Large intestine (tissue), 3 donors: Measurements from ENCODE around the gene KRT82. TPM values are rescaled to one million over a fixed set of nuclear protein-coding genes. Genes with fewer than 3 reads are reported as not detected.

Source experiments
- DNase-seq, 2 donors: peaks; one replicate each; pipeline versions ENCODE4 v3.0.0 to v3.0.0-alpha.2; 2013
- H3K27ac ChIP-seq: one replicate; pipeline ENCODE4 v1.5.1; 2013; ENCODE audit warnings: low read length
- H3K27me3 ChIP-seq: 2 replicates; pipeline ENCODE4 v1.6.1; 2013; ENCODE audit warnings: low read length; ENCODE audit not compliant: control insufficient read depth, insufficient read depth
- H3K36me3 ChIP-seq: 2 replicates; pipeline ENCODE4 v1.6.1; 2013; ENCODE audit warnings: low read length; ENCODE audit not compliant: control insufficient read depth, insufficient read depth
- H3K4me1 ChIP-seq: one replicate; pipeline ENCODE4 v1.6.1; 2013; ENCODE audit warnings: low read length; ENCODE audit not compliant: control insufficient read depth, insufficient read depth
- H3K4me3 ChIP-seq: one replicate; pipeline ENCODE4 v1.5.1; 2013; ENCODE audit warnings: low read length
- H3K9me3 ChIP-seq: one replicate; pipeline ENCODE4 v1.6.1; 2013; ENCODE audit warnings: mild to moderate bottlenecking, low read depth, low read length, moderate library complexity; ENCODE audit not compliant: control insufficient read depth
- WGBS: methylation state at CpG from one replicate; pipeline ENCODE4 v1.1.5; 2013; ENCODE audit warnings: low lambda C conversion rate; ENCODE audit not compliant: insufficient coverage; 5-methylcytosine and 5-hydroxymethylcytosine counted together
- polyA plus RNA-seq: library from polyadenylated mRNA; unstranded; fragments of 120-200 nt; gene quantifications from one replicate; pipeline ENCODE4 v1.2.1, GENCODE V29; 2013

Gene KRT82
- polyA plus RNA-seq, 1 donor, result not detected

- no peak overlapping the region for H3K27ac ChIP-seq
- H3K9me3 ChIP-seq, result no peaks in the 10 kb centered on the region
- no CpG with 5 or more reads among the region's 8 CpGs for WGBS
- H3K4me3 ChIP-seq, result no peak overlapping the region
- H3K36me3 ChIP-seq, result no peaks in the 10 kb centered on the region
- H3K4me1 ChIP-seq, result no peaks in the 10 kb centered on the region
- H3K27me3 ChIP-seq, result peaks cover 2% of the 10 kb centered on the region
- DNase-seq, result no peak
Observed at GRCh38 chr12:52396656-52397055, 9.5 kb downstream of the KRT82 start.

GRCh38 chr12:52395761-52396434, 10.2 kb downstream of the KRT82 start:
- DNase-seq, result no peak
- WGBS, result no CpG with 5 or more reads among the region's 20 CpGs
- no peaks in the 10 kb centered on the region for H3K36me3 ChIP-seq

GRCh38 chr12:52394836-52395405, 11.2 kb downstream of the KRT82 start:
- Histone ChIP-seq H3K27ac (no peak overlapping the region), H3K9me3 (no peaks in the 10 kb centered on the region), H3K36me3 (no peaks in the 10 kb centered on the region), H3K4me1 (no peaks in the 10 kb centered on the region), H3K4me3 (no peak overlapping the region), H3K27me3 (peaks cover 2% of the 10 kb centered on the region)
- no CpG with 5 or more reads among the region's 13 CpGs for WGBS
- no peak for DNase-seq

More at GRCh38 chr12:52395761-52396434, 10.2 kb downstream of the KRT82 start:
- H3K4me3 ChIP-seq, result no peak overlapping the region
- no peaks in the 10 kb centered on the region for H3K9me3 ChIP-seq
- peaks cover 2% of the 10 kb centered on the region for H3K27me3 ChIP-seq
- no peak overlapping the region for H3K27ac ChIP-seq
- no peaks in the 10 kb centered on the region for H3K4me1 ChIP-seq

GRCh38 chr12:52392465-52393007, 13.6 kb downstream of the KRT82 start:
- no CpG with 5 or more reads among the region's 7 CpGs for WGBS
- Histone ChIP-seq H3K4me3 (no peak overlapping the region), H3K9me3 (no peaks in the 10 kb centered on the region), H3K27ac (no peak overlapping the region), H3K27me3 (peaks cover 19% of the 10 kb centered on the region), H3K4me1 (no peaks in the 10 kb centered on the region), H3K36me3 (no peaks in the 10 kb centered on the region)
- DNase-seq, result no peak

GRCh38 chr12:52391618-52392002, 14.5 kb downstream of the KRT82 start:
- Histone ChIP-seq H3K27me3 (peaks cover 17% of the 10 kb centered on the region), H3K9me3 (no peaks in the 10 kb centered on the region), H3K4me1 (no peaks in the 10 kb centered on the region), H3K27ac (no peak overlapping the region), H3K36me3 (no peaks in the 10 kb centered on the region), H3K4me3 (no peak overlapping the region)
- DNase-seq, result peak in 1 of 2 donors; percentile 13
- WGBS, result no CpG with 5 or more reads among the region's 4 CpGs

GRCh38 chr12:52390739-52391617, 15.2 kb downstream of the KRT82 start:
- peak in 1 of 2 donors; percentile 15 for DNase-seq
- no peak overlapping the region for H3K27ac ChIP-seq
- peaks cover 17% of the 10 kb centered on the region for H3K27me3 ChIP-seq
- no peaks in the 10 kb centered on the region for H3K36me3 ChIP-seq
- H3K4me1 ChIP-seq, result no peaks in the 10 kb centered on the region
- no peaks in the 10 kb centered on the region for H3K9me3 ChIP-seq
- no peak overlapping the region for H3K4me3 ChIP-seq
- no CpG with 5 or more reads among the region's 11 CpGs for WGBS

- WGBS, result no CpG with 5 or more reads among the region's 9 CpGs
- DNase-seq, result no peak
Observed at GRCh38 chr12:52389313-52390207, 16.6 kb downstream of the KRT82 start.

GRCh38 chr12:52387859-52388258, 18.3 kb downstream of the KRT82 start:
- no peak for DNase-seq
- Histone ChIP-seq H3K27me3 (peaks cover 21% of the 10 kb centered on the region), H3K27ac (no peak overlapping the region), H3K4me1 (no peaks in the 10 kb centered on the region), H3K36me3 (no peaks in the 10 kb centered on the region), H3K9me3 (no peaks in the 10 kb centered on the region), H3K4me3 (no peak overlapping the region)
- 80% methylated on average over 1 of the region's 2 CpGs for WGBS

More at GRCh38 chr12:52389313-52390207, 16.6 kb downstream of the KRT82 start:
- Histone ChIP-seq H3K4me3 (no peak overlapping the region), H3K9me3 (no peaks in the 10 kb centered on the region), H3K27ac (no peak overlapping the region), H3K4me1 (no peaks in the 10 kb centered on the region), H3K27me3 (peaks cover 21% of the 10 kb centered on the region), H3K36me3 (no peaks in the 10 kb centered on the region)

GRCh38 chr12:52385226-52385702, 20.9 kb downstream of the KRT82 start, which contains the start of gene KRT84:
Gene KRT84, minus strand, starts transcription at chr12:52385652. Its CDS starts 67 bp downstream, at chr12:52385585.
- WGBS, result no CpG with 5 or more reads among the region's 11 CpGs

More at GRCh38 chr12:52385226-52385702, 20.9 kb downstream of the KRT82 start, which contains the start of gene KRT84:
- H3K9me3 ChIP-seq, result no peaks in the 10 kb centered on the region
- H3K4me3 ChIP-seq, result no peak within 1 kb of the TSS
- H3K27me3 ChIP-seq, result peaks cover 21% of the 10 kb centered on the region
- H3K4me1 ChIP-seq, result no peaks in the 10 kb centered on the region
- H3K27ac ChIP-seq, result no peak within 1 kb of the TSS
- no peaks in the 10 kb centered on the region for H3K36me3 ChIP-seq
- no peak for DNase-seq
